Vein endothelial cell (primary cell): Measurements from ENCODE around the gene TRAF3IP1. TPM values are rescaled to one million over a fixed set of nuclear protein-coding genes. Genes with fewer than 3 reads are reported as not detected.

Experiments used
- small RNA-seq: library from RNA; depleted of rRNA; stranded (forward); fragments of <200 nt; gene quantifications from one replicate; pipeline ENCODE3, GENCODE V24; 2012
- total RNA-seq: library from RNA; depleted of rRNA; stranded (reverse); fragments of >200 nt; gene quantifications from 2 replicates; pipeline ENCODE4 v1.2.3, GENCODE V29; 2012

The TRAF3IP1 gene, protein sequence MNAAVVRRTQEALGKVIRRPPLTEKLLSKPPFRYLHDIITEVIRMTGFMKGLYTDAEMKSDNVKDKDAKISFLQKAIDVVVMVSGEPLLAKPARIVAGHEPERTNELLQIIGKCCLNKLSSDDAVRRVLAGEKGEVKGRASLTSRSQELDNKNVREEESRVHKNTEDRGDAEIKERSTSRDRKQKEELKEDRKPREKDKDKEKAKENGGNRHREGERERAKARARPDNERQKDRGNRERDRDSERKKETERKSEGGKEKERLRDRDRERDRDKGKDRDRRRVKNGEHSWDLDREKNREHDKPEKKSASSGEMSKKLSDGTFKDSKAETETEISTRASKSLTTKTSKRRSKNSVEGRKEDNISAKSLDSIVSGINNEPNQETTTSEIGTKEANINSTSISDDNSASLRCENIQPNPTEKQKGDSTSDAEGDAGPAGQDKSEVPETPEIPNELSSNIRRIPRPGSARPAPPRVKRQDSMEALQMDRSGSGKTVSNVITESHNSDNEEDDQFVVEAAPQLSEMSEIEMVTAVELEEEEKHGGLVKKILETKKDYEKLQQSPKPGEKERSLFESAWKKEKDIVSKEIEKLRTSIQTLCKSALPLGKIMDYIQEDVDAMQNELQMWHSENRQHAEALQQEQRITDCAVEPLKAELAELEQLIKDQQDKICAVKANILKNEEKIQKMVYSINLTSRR
- 7.2 TPM in 2 replicates for total RNA-seq

GRCh38 chr2:238320246-238320647 lies at the start of gene TRAF3IP1:
Gene TRAF3IP1, plus strand, starts transcription at chr2:238320518. Its CDS starts 145 bp downstream, at chr2:238320663.

DNA sequence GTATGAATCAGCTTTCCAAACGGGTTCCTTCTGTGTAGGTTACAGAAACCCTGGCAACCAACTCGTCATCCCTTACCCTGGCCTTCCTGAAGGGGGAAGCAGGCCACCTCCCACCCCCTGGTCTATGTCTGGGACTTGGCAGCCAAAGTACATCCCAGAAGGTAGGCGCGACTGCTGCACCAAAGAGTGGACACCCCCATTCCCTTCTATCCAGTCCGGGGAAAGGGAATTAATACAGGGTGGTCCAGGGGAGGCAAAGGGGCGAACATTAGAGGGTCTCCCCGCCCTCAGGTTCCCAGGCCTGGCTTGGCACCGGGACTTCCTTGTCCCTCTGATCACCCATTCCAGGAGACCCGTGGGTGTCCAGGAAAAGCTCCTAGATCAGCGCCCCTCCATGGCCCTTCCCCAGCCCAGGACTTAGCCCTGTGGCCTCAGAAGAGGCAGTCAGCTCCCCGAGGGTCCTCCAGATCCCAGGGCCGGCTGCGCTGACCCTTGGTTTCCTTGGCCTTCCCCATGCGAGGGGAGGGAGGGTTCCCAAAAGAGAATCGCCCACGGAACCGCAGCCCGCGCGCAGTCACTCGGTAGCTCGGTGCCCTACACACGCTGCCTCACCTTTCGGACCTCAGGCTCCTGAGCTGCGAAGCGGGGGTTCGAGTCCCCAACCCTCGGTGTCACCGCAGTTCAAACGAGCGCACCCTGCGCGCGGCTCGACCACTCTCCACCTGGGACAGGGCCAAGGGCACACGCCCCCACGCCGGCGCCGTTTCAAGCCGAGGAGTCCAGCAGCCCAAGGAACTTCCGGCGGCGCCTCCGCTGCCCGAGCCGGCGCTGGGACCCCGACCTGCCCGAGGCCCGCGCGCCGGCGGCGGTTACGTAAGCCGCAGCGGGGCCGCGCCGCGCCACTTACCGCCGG lies 32.3 kb upstream of the TRAF3IP1 start, which contains the start of gene PER2:
Gene PER2 (minus strand): TSS at position 874 of the 913 bp plus-strand sequence. CDS start 10,674 bp downstream, outside the sequence.

GRCh38 chr2:238426568-238427434 lies 106.5 kb downstream of the TRAF3IP1 start, which contains the start of gene ASB1:
Gene ASB1, plus strand, starts transcription at chr2:238426927. Its CDS starts 144 bp downstream, at chr2:238427071.

Small RNA genes within 50 kb of the gene (small RNA-seq; reads per million reads assigned to genes)
- gene RNU6-234P, result not detected

Other genes starting within 250 kb of the TRAF3IP1 start
- under 0.01 TPM in 1 of 2 replicates, not detected in the other for gene ESPNL, start 220.2 kb upstream of the TRAF3IP1 start, total RNA-seq
- not detected in 2 replicates for gene KLHL30, start 181.8 kb upstream of the TRAF3IP1 start, total RNA-seq
- 0.33 and 0.48 TPM in 2 replicates for gene ERFE, start 161.5 kb upstream of the TRAF3IP1 start, total RNA-seq
- 17.3 and 21.7 TPM in 2 replicates for gene ILKAP, start 116.8 kb upstream of the TRAF3IP1 start, total RNA-seq
- gene HES6, start 80.5 kb upstream of the TRAF3IP1 start, total RNA-seq, result 2.7 and 4.2 TPM in 2 replicates
- gene PER2, start 31.9 kb upstream of the TRAF3IP1 start, total RNA-seq, result 3.5 and 6.2 TPM in 2 replicates
- 10.8 and 14.0 TPM in 2 replicates for gene ASB1, start 106.4 kb downstream of the TRAF3IP1 start, total RNA-seq